Glutamatergic neuron (in vitro differentiated cells): ENCODE results near the gene PLCE1. TPM values are rescaled to one million over a fixed set of nuclear protein-coding genes. Genes with fewer than 3 reads are reported as not detected.

ENCODE experiments used
- DNase-seq: peaks from one replicate; pipeline ENCODE4 v3.0.0; 2022
- H3K27ac Mint-ChIP-seq: one replicate; pipeline ENCODE4 v1.8.0; 2020; ENCODE audit warnings: mild to moderate bottlenecking, mixed read lengths, inconsistent platforms; ENCODE audit not compliant: unreplicated experiment
- H3K27me3 Mint-ChIP-seq: one replicate; pipeline ENCODE4 v1.8.0; 2020; ENCODE audit warnings: mild to moderate bottlenecking, moderate library complexity, mixed read lengths, inconsistent platforms; ENCODE audit not compliant: unreplicated experiment
- H3K36me3 Mint-ChIP-seq: one replicate; pipeline ENCODE4 v1.8.0; 2020; ENCODE audit warnings: mild to moderate bottlenecking, mixed read lengths, inconsistent platforms; ENCODE audit not compliant: unreplicated experiment
- H3K4me1 Mint-ChIP-seq: one replicate; pipeline ENCODE4 v1.8.0; 2020; ENCODE audit warnings: mild to moderate bottlenecking, low read depth, mixed read lengths, inconsistent platforms; ENCODE audit not compliant: unreplicated experiment
- H3K4me3 Mint-ChIP-seq: one replicate; pipeline ENCODE4 v1.8.0; 2020; ENCODE audit warnings: mild to moderate bottlenecking, mixed read lengths, inconsistent platforms; ENCODE audit not compliant: unreplicated experiment
- H3K9me3 Mint-ChIP-seq: one replicate; pipeline ENCODE4 v1.8.0; 2020; ENCODE audit warnings: mild to moderate bottlenecking, moderate library complexity, mixed read lengths, inconsistent platforms; ENCODE audit not compliant: unreplicated experiment
- CTCF ChIP-seq: fragments of 200-600 bp; sonication (generic); IDR thresholded peaks from one replicate; pipeline ENCODE4 v1.5.0; 2021; ENCODE audit not compliant: partially characterized antibody, unreplicated experiment
- total RNA-seq: library from RNA; stranded (reverse); fragmentation: NEBNext Ultra II Directional; extraction: Animal tissue kit (Norgen Biotek cat#: 25700); gene quantifications from one replicate; pipeline ENCODE4 v1.2.1, GENCODE V29; 2021; ENCODE audit not compliant: unreplicated experiment

Gene PLCE1
- total RNA-seq, 1 donor from 2014 or later: 0.25 TPM

- no peak overlapping the region for H3K27ac Mint-ChIP-seq
- no peak overlapping the region for H3K4me3 Mint-ChIP-seq
- H3K36me3 Mint-ChIP-seq: peaks cover 4% of the 10 kb centered on the region
- no peak for TF ChIP-seq CTCF
- H3K4me1 Mint-ChIP-seq: peaks cover 6% of the 10 kb centered on the region
- peaks cover 13% of the 10 kb centered on the region for H3K27me3 Mint-ChIP-seq
- H3K9me3 Mint-ChIP-seq: peaks cover 7% of the 10 kb centered on the region
- no peak for DNase-seq
Measured at GRCh38 chr10:93995598-93996271, 2.0 kb downstream of the PLCE1 start.

- Mint-ChIP-seq H3K27ac (no peak overlapping the region), H3K9me3 (peaks cover 7% of the 10 kb centered on the region), H3K27me3 (peaks cover 13% of the 10 kb centered on the region), H3K4me3 (no peak overlapping the region), H3K4me1 (peaks cover 5% of the 10 kb centered on the region), H3K36me3 (peaks cover 4% of the 10 kb centered on the region)
- TF ChIP-seq CTCF: no peak
- DNase-seq: no peak
Measured at GRCh38 chr10:93996551-93996950, 2.8 kb downstream of the PLCE1 start.

- H3K9me3 Mint-ChIP-seq: peaks cover 7% of the 10 kb centered on the region
- no peak overlapping the region for H3K27ac Mint-ChIP-seq
- peaks cover 2% of the 10 kb centered on the region for H3K4me1 Mint-ChIP-seq
- no peak for TF ChIP-seq CTCF
- H3K36me3 Mint-ChIP-seq: peaks cover 4% of the 10 kb centered on the region
- DNase-seq: no peak
- no peak overlapping the region for H3K4me3 Mint-ChIP-seq
- H3K27me3 Mint-ChIP-seq: peaks cover 13% of the 10 kb centered on the region
Measured at GRCh38 chr10:93997546-93997945, 3.8 kb downstream of the PLCE1 start.

- no peak for TF ChIP-seq CTCF
- H3K4me3 Mint-ChIP-seq: no peak overlapping the region
- DNase-seq: no peak
- no peak overlapping the region for H3K27ac Mint-ChIP-seq
- peaks cover 1% of the 10 kb centered on the region for H3K9me3 Mint-ChIP-seq
- no peaks in the 10 kb centered on the region for H3K36me3 Mint-ChIP-seq
- peaks cover under 1% of the 10 kb centered on the region for H3K4me1 Mint-ChIP-seq
- peaks cover 9% of the 10 kb centered on the region for H3K27me3 Mint-ChIP-seq
Measured at GRCh38 chr10:93999401-93999851, 5.7 kb downstream of the PLCE1 start.

GRCh38 chr10:94000638-94001415 lies 7.1 kb downstream of the PLCE1 start:
- H3K4me3 Mint-ChIP-seq: no peak overlapping the region
- H3K9me3 Mint-ChIP-seq: no peaks in the 10 kb centered on the region
- no peak overlapping the region for H3K27ac Mint-ChIP-seq
- H3K36me3 Mint-ChIP-seq: no peaks in the 10 kb centered on the region
- peaks cover 3% of the 10 kb centered on the region for H3K27me3 Mint-ChIP-seq
- no peak for TF ChIP-seq CTCF
- H3K4me1 Mint-ChIP-seq: no peaks in the 10 kb centered on the region
- no peak for DNase-seq
